Measurements from ENCODE around the gene GGA1. TPM values are rescaled to one million over a fixed set of nuclear protein-coding genes. Genes with fewer than 3 reads are reported as not detected.

The GGA1 gene
- total RNA-seq, 2 donors from 2014 or later = 59.9 to 61.2 TPM

DNA sequence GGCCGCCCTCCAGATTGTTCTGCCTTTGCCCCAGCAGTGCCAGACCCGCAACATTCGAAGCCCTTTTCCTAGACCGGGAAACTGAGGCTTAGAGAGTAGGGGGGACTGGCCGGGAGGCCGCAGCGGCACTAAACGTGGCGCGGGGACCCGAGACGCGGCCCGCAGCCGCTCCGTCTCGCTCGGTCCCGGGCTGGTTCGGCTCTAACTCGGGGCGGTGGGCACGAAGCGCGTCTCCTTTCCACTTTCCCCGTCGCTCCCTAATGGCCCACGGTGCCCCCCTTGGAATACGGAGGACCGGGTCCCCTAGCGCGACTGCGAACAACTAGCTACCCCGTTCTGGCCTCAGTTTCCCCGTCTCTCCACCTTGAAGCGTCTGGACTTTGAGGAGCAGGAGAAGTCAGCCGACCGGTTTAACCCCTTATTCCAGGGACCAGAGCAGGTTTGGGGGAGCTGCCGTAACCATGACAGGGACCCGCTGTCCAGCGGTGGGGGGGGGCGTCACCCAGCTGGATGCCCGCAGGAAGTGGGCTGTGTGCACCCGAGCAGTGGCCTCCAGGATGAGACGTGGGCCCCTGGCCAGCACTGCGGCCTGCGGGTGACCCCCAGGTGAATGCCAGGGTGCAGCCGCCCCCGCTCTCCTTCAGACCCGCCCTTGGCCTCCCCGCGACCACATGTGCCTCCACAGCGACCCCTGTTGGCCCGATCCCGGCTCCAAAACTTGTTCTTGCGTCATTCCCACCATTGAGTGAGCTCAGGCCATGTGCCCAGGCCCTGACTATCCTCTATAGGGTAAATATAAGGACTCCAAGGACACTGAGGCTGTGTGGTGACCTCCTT, 47.2 kb upstream of the GGA1 start:
- TF ChIP-seq, protein P1, sequence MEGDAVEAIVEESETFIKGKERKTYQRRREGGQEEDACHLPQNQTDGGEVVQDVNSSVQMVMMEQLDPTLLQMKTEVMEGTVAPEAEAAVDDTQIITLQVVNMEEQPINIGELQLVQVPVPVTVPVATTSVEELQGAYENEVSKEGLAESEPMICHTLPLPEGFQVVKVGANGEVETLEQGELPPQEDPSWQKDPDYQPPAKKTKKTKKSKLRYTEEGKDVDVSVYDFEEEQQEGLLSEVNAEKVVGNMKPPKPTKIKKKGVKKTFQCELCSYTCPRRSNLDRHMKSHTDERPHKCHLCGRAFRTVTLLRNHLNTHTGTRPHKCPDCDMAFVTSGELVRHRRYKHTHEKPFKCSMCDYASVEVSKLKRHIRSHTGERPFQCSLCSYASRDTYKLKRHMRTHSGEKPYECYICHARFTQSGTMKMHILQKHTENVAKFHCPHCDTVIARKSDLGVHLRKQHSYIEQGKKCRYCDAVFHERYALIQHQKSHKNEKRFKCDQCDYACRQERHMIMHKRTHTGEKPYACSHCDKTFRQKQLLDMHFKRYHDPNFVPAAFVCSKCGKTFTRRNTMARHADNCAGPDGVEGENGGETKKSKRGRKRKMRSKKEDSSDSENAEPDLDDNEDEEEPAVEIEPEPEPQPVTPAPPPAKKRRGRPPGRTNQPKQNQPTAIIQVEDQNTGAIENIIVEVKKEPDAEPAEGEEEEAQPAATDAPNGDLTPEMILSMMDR (IDR thresholded peaks at IDR 0.05) = peak; percentile 80
- Histone ChIP-seq H3K36me3 (no peaks in the 10 kb centered on the region), H3K27ac (peak overlapping the region; percentile 99 to 100), H3K9me3 (no peaks in the 10 kb centered on the region), H3K4me1 (ENCODE audit: control insufficient read depth in 1 of 2, low read depth in 2 of 2) (peaks cover 44 to 64% of the 10 kb centered on the region in 2 donors), H3K27me3 (replicated peaks; ENCODE audit: insufficient read depth) (no peaks in the 10 kb centered on the region), H3K4me3 (peak overlapping the region; percentile 95)
- ATAC-seq (ENCODE audit: insufficient number of reproducible peaks, low FRiP score, low read depth) (peak; percentile 35), DNase-seq (ENCODE audit: low spot score) (peak; percentile 84)

DNA sequence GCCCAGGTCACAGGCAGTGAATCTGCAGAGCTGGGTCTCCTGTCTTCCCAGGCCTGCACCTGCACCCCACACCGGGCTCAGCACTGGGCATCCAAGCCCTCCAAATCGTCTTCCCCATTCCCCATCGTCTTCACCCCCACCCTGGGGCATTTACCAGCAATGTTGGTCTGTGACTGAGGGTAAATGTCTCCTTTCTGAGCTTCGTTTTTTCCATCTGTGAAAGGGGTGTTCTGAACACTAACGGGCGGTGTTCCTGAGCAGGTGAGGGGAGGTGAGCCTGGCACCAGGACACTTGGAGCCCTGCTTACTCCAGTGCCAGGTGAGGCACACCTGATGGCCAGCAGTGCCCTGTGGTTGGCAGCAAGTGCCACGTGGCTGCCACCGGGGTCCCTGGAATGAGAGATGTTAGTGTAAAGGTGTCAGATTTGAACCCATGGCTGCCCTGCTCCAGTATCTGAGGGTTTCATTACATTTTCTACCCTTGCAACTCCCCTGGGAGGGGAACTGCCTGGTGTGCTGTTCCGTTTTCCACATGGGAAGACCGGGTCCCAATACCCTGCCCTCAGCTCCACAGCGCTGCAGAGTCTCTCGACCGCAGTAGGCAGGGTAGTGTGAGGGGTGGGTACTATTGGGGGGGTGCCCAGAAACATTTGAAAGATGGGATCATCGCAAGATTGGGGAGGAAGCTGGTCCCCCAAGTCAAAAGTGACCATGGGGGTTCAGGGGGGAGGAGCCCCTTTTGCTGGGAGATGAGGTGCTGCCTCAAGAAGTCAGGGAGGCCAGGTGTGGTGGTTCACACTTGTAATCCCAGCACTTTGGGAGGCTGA, 46.4 kb upstream of the GGA1 start:
- H3K36me3 ChIP-seq = peaks cover 4% of the 10 kb centered on the region
- ATAC-seq (ENCODE audit: insufficient number of reproducible peaks, low FRiP score, low read depth) = no peak
- no peaks in the 10 kb centered on the region for H3K9me3 ChIP-seq
- H3K27me3 ChIP-seq (replicated peaks; ENCODE audit: insufficient read depth) = no peaks in the 10 kb centered on the region
- no peak for DNase-seq (ENCODE audit: low spot score)
- H3K27ac ChIP-seq = peak overlapping the region; percentile 99 to 100
- TF ChIP-seq, protein P1 (IDR thresholded peaks at IDR 0.05) = no peak
- H3K4me3 ChIP-seq = peak overlapping the region; percentile 95
- peaks cover 50 to 67% of the 10 kb centered on the region in 2 donors for H3K4me1 ChIP-seq (ENCODE audit: control insufficient read depth in 1 of 2, low read depth in 2 of 2)

DNA sequence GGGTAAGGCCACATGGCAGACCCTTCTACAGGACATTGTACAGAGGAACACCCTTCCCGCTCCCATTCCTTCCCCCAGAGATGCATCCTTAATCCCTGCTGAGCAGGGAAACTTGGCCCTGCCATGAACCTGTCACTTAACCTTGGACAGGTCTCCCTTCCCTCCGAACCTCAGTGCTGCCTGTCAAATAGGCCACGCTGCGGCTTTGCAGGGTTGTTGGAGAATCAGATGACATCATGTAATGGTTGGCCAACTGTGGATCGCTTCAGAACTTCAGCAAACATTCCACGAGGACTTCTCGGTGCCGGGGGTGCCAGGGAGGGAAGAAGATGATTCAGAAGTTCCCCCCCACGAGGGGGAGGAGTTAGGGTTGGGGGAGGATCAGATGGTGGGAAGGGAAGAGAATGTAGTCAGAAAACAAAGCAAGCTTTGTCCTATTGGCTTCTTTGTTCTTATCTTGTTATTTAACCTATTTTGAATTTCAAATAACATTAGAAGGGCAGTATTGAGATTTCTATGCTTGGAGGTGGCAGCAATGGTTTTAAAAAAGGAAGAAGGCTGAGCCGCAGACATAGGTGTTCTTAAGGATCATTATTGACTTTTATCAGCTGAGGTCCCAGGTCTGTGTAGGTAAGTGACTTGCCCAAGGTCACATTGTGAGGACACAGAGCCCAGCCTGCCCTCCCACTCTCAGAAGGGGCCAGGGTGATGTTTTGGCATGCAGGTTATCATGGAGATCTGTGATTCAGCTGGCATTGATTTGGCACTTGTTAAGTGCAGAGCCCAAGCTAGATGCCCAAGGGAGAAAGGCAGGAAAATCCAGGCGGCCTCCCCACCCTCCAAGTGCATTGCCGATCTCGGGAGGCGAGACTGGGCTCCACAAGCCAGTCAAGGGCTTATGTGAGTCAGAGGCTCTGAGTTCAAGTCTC, 45.2 kb upstream of the GGA1 start:
- no peaks in the 10 kb centered on the region for H3K27me3 ChIP-seq (replicated peaks; ENCODE audit: insufficient read depth)
- DNase-seq (ENCODE audit: low spot score) = peak; percentile 85
- peaks cover 13% of the 10 kb centered on the region for H3K36me3 ChIP-seq
- peaks cover 54 to 72% of the 10 kb centered on the region in 2 donors for H3K4me1 ChIP-seq (ENCODE audit: control insufficient read depth in 1 of 2, low read depth in 2 of 2)
- peak overlapping the region; percentile 99 to 100 for H3K27ac ChIP-seq
- TF ChIP-seq, protein P1 (IDR thresholded peaks at IDR 0.05) = no peak
- ATAC-seq (ENCODE audit: insufficient number of reproducible peaks, low FRiP score, low read depth) = peak; percentile 55
- H3K4me3 ChIP-seq = peak overlapping the region; percentile 5
- no peaks in the 10 kb centered on the region for H3K9me3 ChIP-seq

DNA sequence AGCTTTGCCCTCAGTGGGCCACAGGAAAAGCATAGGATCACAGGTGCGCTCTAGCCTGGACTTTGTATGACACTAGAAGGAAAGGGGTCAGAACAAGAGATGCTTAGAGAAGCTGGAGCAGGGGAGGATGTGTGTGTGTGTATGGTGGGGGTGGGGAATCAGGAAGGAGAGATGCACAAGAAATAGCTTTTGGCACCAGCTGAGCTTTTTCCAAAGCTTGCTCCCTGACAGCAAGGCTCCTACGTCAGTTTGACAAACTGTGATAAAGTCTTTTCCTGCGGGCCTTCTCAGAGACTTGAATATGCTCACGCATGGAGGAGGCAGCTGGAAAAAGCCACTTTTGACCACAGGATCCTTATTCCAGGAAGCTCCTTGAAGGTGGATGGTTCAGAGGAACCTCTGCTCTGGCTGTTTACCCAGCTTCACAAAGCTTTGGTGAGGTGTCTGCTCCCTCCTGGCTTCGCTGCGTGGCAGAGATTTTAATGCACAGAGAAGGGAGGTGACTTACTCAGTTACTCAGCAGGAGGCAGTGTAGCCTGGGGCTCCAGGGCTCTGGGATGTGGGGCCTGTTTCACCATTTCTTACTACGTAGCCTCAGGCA, 44.4 kb upstream of the GGA1 start:
- no peak for DNase-seq (ENCODE audit: low spot score)
- H3K9me3 ChIP-seq = no peaks in the 10 kb centered on the region
- peak overlapping the region; percentile 99 to 100 for H3K27ac ChIP-seq
- peaks cover 19% of the 10 kb centered on the region for H3K36me3 ChIP-seq
- TF ChIP-seq, protein P1 (IDR thresholded peaks at IDR 0.05) = no peak
- peak overlapping the region; percentile 5 for H3K4me3 ChIP-seq
- H3K4me1 ChIP-seq (ENCODE audit: control insufficient read depth in 1 of 2, low read depth in 2 of 2) = peaks cover 54 to 72% of the 10 kb centered on the region in 2 donors
- no peak for ATAC-seq (ENCODE audit: insufficient number of reproducible peaks, low FRiP score, low read depth)
- no peaks in the 10 kb centered on the region for H3K27me3 ChIP-seq (replicated peaks; ENCODE audit: insufficient read depth)
